GM04503 (cell line): ENCODE measurements around the gene MARK2.

Experiments used
- DNase-seq: peaks from one replicate; pipeline ENCODE4 v3.0.0-alpha.2; 2012; ENCODE audit warnings: low read depth

Gene MARK2

DNA sequence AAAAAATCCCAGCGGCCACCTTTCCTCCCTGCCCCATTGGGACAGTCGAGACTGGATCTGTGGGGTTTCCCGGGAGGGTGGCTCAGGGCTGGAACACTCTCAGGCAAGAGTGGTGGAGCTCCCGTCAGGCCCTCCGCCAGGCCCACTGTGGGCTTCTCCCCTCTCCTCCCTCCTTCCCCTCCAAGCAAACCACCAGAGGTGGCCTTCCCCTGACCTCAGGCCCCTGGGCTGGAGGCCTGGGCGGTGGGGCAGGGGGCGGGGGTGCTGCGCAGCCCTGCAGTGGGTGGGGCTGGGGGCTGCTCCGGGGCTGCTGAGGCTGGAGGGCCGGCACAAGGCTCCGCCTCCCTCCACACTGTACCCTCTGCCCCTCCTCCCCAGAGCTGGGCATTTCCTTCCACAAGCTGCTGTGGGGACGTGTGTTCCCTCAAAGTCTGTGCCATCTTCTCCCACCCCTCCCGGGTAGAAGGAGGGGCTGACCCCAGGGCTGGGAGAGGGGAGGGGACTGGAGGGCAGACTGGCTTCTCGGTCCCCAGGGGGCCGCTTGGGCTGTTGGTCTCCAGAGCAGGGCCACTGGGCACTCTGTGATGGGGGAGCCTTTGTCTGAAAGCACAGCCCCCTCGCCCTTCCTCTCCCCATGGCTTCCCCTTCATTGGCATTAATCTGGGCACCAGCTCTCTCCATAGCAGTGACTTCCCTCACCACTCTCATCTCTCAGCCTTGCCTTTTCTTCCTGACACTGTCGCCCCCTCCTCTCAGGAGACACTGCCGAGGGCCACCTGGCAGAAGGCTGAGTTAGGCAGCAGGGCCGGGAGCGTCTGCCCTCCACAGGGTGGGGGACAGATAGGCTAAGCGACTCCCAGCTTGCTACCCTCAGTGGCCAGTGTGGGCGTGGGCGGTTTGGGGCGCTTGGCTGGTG lies 70.9 kb downstream of the MARK2 start:
- DNase-seq: no peak

DNA sequence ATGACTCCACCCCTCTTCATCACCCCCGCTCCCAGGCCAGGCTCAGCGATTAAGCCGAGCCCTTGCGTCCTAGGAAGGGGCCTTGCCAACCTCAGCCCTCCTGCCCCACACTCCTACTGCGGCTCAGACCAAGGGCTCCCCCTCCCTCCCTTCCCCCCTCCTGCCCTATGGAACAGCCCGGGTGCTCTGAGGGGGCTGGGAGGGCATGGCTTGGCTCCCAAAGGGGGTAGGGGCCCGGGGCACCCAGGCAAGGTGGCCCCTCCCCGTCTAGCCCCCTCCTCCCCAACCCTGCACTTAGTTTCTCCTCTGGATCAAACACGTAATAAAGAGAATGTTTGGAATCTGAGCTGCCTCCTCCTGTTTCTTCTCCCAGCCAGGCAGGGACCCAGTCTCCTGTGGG lies 71.8 kb downstream of the MARK2 start:
- DNase-seq: no peak

DNA sequence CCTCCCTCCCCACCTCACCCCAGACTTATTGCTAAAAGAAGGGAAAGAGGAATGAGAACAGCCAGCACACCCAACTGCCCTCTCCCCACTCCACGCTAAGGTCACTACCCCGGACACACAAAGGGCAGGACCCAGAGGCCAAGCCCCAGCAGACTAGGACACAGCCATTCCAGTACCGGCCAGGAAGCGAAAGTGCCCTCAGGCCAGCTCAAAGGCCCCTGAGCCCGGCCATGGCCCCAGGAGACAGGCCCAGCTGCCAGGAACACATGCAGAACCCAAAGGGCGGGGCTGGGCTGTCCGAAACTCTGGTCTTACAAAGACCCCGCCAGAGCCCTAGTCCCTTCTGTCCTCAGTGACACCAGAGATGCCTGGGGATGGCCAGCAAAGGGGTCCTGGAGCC lies 72.5 kb downstream of the MARK2 start:
- no peak for DNase-seq

DNA sequence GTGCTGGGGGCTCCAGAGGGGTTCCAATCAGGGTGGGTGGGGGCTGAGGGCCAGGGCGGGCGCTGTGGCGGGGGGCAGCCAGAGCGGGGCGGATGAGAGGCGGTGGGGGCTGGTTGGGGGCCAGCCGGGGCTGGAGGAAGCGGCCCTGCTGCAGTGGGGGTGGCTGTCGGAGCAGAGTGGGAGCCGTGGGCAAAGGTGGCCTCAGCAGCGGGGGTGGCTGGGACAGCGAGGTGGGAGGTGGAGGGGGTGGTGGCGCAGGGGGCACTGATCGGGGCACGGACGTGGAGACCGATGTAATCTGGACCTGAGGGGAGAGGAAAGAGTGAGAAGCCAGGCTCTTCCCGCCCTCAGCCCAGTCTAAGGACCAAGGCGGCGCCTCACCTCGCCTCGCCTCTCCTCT lies 73.0 kb downstream of the MARK2 start:
- DNase-seq: no peak

DNA sequence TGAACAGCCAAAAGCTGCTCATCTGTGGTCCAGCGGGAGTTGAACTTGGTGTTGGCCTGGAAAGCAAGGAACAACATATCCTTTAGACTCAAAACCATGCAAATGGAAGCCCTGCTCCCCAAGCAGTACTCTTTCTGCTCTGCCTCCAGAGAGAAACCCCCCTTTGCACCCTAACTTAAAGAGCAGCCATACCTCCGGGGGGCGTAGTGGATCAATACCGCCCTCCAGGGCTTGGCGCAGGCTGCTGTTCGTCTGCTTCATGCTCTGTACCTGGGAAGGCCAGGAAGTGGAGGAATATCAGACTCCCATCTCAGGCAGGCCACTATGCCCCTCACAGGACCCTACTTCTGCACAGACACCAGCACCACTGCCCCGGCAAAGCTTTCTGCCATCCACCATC lies 73.8 kb downstream of the MARK2 start:
- DNase-seq: no peak

DNA sequence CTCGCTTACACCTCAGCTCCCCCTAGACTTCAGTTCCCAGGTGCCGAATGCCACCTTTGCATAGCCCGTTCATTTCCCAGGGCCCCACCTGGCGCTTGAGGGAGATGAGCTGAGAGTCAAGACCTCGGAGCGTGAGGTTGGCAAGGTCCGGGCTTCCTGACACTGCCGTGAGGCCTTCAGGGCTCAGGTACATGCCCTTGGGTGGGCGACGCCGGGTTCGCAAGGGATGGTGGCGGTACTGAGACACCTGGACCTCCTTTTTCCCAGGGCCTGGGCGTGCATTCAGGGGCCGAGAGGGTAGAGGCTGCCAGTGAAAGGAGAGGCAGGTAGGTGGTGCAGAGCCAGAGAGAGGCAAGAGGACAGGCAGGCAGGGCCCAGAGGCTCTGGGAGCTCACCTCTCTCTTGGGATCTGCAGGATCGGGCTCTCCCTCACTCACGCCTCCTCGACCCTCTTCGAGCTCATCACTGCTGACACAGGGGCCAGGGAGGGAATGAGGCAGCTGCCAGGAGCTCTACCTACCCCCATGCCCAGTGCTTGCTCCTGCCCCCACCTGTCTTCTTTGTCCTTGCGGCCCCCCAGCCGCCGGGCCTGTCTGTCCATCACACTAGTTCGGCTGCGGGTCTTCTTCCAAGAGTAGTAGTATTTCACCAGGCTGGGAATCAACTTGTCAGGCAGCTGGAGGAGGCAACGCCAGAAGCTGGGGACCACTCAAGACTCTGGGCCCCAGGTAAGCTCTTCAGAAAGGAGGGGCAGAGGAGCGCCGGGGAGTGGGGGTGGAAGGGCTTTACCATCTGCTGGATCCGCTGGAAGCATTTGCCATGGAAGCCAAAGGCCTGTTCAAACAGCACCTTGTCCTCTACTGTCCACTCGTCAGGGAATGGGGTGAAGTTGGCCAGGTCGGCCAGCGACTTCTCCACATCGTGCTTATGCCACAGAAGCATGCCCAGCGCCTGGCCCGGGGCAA lies 75.2 kb downstream of the MARK2 start:
- DNase-seq: no peak

DNA sequence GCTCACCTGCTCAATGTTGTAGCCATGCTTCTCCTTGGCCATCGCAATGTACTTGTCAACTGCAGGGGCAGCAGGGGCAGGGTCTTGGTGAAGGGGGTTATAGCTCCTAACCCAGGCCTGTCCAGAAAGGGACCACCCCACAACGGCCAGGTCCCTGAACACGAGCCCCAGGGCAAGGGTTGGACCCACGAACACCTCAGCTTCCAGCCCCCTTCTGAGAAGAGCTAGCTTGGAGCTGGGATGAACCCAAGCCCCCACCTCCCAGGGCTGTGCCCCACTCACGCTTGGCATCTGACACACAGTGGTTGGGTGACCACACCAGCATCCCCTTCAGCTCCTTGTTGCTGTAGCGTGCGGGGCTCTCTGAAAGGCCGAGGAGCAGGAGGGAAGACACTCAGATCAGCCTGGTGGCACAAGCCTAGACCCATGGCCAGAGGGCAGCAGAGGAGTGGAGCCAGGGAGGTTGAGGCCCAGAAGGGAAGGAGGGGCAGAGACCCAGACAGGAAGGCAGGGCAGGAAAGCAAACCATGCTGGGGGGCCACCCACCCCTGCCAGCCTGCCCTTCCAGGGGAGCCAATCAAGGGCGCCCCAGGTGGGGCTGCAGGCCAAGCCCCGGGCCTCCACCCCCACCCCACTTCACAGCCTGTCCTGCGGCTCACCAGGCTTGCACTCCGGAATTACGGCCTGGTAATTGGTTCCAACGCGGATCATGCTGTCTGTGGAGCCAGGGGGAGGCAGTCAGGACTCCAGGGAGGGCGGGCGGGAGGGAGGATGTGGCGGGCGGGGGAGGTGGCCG lies 76.2 kb downstream of the MARK2 start:
- no peak for DNase-seq

DNA sequence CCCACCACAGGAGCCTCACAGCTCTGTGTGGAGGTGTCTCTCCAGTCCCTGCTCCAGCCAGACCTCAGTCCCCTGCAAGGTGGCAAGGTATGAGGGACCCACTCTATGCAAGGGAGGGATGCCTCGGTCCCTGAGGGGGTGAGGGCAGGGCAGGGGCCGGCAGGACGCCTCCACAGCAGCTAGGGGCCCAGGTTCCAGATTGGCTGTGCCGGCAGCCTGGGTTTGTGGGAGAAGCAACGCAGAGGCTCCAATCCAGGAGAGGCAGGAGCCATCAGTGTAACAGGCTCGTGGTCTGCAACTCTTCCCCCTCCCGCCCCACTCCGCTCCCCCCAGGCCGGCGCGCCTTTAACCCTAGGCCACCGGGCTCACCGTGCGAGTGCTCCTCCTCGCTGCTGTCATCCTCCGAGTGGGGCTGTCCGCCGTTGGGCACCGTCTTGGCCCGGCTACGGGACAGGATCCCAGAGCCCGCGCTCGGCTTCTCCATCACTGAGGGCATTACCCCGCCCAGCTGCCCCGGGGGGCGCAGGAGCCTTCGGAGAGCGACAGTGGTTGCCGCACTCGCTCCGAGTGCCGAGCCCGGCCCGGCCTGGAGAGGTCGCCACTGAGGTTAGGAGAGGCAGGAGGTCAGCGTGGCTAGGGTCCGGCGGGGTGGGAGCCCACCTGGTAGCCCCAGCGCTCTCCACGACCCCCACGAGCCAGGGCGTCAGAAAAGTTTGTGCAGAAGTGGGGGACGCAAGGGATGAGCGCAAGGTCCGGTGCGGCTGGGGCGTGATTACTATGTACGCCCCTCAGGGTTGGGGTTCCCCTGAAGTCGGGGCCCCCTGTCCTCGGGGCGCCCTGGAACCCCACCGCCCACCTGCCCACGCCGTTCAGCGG lies 77.3 kb downstream of the MARK2 start:
- no peak for DNase-seq

DNA sequence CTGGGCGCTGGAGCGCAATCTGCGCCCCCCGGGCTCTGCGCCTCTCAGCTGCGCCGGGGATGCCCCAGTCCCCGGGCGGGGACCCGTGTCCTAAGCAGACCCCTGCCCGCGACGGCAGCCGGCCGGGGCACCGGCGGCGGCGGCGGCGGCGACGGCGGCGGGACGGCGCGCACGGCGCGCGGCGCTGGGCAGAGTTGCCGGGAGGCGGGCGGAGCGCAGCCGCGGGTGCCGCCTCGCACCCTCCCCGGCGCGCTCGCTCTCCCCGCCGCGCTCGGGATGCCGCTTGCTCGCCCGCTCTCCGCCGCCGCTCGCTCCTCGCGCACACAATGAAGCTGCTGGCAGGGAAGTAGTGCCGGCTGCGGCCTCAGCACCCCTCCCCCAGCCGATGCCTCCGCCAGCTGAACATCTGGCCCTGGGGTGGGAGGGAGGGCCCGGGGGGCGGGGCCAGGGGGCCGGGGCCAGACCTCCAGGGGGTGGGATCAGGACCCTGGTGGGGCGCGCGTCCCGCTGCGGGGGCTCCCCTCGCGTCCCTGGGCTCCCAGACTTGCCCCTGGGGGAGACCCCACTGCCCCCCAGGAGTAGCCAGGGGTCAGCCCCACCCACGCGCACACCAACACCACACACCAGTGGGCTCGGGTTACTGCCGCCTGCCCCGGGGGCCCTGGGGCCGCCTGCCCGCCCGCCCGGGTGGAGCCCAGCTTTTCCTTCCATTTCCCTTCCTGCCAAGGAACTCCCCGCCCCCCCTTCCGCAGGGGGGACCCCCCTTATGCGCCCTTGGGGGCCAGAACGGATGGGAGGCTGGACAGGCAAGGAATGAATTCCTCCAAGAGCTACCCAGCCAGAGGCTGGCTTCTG lies 78.2 kb downstream of the MARK2 start, which contains the start of gene RCOR2:
Gene RCOR2 (minus strand): TSS at position 328 of the 855 bp plus-strand sequence. CDS start 708 bp downstream, outside the sequence.
- DNase-seq: no peak

DNA sequence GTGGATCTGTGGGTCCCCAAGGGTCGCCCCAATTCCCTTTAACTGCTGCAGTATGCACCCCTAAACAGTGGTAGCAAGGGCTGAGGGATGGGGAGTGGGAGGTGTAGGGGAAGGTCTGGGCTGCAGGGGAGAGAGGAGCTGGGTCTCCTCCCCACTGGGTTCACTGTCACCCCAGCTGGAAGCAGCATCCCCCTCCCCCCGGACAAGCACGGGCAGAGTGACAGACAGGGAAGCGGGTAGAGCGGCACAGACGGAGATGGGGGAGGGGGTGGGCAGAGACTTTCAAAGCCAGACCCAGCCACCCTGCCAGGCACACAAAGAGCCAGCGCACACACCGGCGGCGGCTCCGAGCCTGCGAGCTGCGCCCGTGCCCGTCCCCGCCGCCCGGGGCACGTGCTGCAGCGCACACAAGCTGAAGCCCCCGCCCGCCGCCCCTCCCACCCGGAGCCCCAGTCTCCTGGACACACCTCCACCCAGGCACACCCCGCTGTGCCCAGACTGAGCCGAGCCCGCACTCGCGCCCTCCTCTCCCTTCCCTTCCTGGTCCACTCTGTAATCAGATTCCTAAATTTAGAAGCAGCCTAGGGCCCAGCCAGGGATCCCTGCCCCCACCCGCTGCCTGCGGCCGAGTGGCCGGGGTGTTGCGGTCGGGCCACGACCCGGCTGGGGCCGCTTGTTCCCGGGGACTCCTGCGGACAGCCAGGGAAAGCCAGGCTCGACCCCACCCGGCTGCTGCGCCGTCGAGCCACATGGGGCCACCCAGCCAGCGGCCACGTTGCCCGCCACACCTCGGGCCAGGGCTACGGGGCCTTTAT lies 79.0 kb downstream of the MARK2 start:
- DNase-seq: no peak

DNA sequence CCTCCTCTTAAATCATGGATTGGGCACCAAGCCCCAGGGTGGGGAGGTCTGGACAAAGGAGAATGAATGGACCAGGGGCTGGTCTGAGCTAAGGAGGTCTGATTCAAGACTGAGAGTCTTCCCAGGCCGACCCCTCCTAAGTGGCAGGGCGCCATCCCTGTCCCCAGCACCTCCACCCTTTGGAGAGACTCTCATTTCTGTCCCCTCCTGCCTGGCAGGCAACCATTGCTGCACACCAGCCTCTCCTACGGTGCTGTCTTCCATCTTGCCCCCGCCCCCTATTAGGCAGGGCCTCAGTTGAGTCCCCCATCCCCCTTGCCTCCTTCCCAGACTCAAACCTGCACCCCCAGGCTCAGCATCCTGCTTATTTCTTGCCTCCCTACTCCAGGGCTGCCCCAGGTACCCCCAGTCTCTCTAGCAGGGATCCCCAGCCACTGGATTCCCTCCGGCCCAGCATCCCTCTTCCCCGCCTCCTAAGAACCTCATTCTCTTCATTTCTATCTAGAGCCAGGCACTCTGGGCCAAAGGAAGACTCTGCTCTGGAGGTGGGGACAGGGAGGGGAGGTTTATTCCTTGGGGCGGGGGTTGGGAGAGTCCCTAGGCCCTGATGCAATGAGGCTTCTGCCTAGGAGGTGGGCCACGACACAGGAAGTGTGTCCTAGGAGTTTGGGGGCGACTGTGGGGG lies 79.7 kb downstream of the MARK2 start:
- no peak for DNase-seq

DNA sequence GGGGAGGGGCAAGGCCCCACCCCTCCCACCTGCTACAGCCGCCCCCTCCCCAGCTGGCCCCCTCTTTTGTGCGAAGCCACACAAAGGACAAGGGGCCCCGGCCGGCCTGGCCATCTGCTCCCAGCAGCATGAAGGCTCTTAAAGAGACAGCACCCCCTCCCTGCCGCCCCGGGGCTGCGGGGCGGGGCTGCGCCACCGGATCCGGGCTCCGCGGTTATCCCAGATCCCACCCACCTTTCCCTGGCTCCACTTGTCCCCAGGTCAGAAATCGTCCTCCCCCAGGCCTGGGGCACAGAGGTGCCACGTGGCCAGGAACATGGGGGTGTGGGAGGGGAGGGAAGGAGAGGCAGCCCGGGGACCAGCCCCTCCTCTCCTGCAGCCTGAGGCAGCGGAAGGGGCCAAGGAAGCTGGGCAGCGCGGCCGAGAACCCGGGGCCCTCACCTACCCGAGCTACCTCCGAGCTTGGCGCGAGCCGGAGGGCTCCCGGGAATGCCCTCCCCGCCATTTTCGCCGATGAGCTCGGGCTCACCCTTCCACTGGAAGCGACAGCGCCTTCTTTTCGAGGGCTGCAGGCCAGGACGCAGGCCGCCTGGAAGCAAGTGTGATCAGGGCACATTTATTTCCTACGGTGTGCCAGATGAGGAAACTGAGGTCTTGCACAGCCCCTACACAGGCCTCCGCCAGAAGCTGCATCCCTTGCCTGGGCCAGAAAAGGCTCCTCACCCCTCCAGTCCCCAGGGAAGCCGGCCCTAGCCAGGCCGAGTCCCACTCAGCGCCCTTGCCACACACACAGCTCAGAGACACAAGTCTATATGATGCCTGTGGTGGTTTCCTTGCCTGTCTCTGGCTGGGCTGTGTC lies 80.6 kb downstream of the MARK2 start:
- no peak for DNase-seq

DNA sequence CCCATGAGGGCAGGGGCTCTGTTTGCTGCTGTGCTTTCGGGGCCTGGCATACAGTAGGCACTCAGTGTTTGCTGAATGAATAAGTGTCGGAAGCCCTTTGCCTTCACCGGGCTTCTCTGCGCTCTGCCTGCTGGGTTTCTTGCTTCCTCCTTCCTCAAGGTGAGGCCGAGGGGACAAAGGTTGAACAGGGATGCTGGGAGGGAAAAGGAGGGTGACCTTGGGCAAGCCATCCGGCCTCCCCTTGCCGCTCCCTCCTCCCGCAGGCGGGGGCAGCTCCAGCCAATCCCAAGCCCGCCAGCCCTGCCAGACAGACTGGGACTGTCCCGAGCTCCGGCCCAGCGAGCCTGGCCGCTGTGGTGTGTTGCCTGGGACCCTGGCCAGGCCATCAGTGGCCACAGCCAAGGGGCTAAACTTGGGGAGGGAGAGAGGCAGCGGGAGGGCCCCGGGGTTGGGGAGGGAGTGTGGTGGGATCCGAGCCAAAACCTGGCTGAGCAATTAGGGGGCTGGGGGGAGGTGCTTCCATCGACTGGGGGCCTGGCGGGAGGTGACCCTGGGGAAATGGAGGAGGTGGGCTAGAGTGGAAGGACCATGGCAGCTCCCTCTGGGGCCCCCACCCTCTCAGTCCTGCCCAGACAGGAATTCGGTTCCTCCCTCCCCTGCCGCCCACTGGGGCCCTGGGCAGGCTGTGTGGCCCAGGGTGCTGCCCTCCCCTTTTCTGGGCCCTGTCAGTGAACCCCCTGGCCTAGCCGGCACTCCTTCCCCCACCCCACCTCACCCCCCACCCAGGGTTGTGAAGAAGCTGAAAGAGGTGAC lies 81.4 kb downstream of the MARK2 start:
- DNase-seq: no peak

DNA sequence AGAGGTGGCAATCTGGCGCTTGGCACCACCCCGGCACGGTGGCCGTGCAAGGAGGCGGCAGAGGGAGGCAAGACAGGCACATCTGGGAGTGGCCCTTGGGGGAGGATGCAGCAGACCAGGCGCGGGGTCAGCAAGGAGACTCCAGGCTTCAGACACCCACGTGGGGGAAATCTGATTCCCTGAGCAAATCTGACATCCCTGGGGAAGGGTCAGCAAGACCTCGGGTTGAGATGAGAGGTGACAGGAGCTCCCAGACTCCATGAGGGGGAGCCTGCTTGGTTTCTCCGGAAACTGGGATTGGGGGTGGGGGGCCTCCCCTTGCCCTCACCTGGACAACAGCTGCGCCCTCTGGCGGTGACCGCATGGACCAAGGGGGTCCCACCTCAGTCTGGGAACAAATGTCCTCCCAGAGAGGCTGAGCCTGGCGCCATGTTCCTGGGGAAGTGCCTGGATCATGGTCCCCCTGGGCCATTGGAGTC lies 82.1 kb downstream of the MARK2 start:
- DNase-seq: no peak

DNA sequence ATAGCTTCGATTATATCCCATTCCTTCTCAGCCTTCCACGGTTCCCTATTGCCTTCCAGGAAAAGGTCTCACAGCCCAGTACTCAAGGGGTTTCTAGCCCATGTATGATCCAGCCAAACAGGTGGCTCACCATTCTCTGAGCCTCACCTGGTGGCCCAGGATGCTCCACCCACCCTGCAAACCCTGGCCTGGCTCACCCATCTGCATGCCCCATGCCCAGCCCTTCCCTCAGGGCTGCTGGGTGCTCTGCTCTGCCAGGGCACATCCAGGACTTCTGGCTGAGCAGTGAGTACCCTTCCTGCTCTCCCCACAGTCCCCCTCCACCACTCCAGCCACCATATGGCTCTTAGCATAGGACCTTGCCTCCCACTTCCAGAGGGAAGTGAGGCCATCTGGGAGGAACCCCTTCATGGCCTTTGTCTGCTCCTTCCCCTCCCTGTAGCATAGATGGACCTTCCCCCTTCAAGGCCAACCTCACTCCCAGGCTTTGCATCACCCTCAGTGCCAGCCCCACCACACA lies 83.8 kb downstream of the MARK2 start:
- no peak for DNase-seq

DNA sequence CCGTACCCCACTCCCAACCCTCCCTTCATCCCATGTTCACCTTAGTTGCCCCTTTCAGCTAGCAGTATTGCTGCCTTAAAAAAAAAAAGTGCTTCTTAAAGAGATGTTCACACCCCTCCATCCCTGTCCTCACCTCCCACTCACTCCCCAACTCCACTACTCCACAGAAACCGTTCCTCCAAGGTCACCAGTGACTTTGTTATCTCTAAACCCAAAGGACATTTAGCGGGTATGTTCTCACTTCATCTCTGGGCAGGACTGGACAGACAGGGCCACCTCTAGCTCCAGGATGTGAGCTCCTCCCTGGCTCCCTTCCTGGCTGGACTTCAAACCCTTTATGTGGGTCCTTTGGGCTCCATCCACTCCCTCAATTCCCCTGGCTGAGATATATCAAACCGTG lies 84.4 kb downstream of the MARK2 start:
- no peak for DNase-seq
